Right forelimb (tissue), 1 donor: ENCODE results near the gene ARNT2.

Experiments used
- DNase-seq: peaks from one replicate; pipeline ENCODE4 v3.0.0-alpha.2; 2018

The ARNT2 gene

GRCh38 chr15:80411788-80412288 lies 7.7 kb downstream of the ARNT2 start:
- no peak for DNase-seq

- DNase-seq: no peak
Observed at GRCh38 chr15:80414546-80415357, 10.6 kb downstream of the ARNT2 start.

GRCh38 chr15:80415358-80415670 lies 11.1 kb downstream of the ARNT2 start:
- no peak for DNase-seq

- no peak for DNase-seq
Observed at GRCh38 chr15:80416702-80417101, 12.5 kb downstream of the ARNT2 start.

GRCh38 chr15:80418892-80419537 lies 14.8 kb downstream of the ARNT2 start:
- no peak for DNase-seq

GRCh38 chr15:80419546-80419945 lies 15.4 kb downstream of the ARNT2 start:
- DNase-seq: no peak

GRCh38 chr15:80420658-80421057 lies 16.5 kb downstream of the ARNT2 start:
- no peak for DNase-seq

- DNase-seq: no peak
Observed at GRCh38 chr15:80423215-80423614, 19.0 kb downstream of the ARNT2 start.

- DNase-seq: no peak
Observed at GRCh38 chr15:80424381-80424780, 20.2 kb downstream of the ARNT2 start.

GRCh38 chr15:80426316-80426715 lies 22.1 kb downstream of the ARNT2 start:
- DNase-seq: no peak

GRCh38 chr15:80429964-80430363 lies 25.8 kb downstream of the ARNT2 start:
- DNase-seq: no peak

- DNase-seq: no peak
Observed at GRCh38 chr15:80431635-80432344, 27.6 kb downstream of the ARNT2 start.

GRCh38 chr15:80432345-80432702 lies 28.1 kb downstream of the ARNT2 start:
- no peak for DNase-seq

GRCh38 chr15:80433836-80434235 lies 29.7 kb downstream of the ARNT2 start:
- no peak for DNase-seq

- no peak for DNase-seq
Observed at GRCh38 chr15:80434926-80435720, 30.9 kb downstream of the ARNT2 start.

GRCh38 chr15:80436511-80437307 lies 32.5 kb downstream of the ARNT2 start:
- DNase-seq: no peak

GRCh38 chr15:80437334-80437891 lies 33.2 kb downstream of the ARNT2 start:
- DNase-seq: no peak

- no peak for DNase-seq
Observed at GRCh38 chr15:80439140-80439539, 35.0 kb downstream of the ARNT2 start.

- no peak for DNase-seq
Observed at GRCh38 chr15:80440024-80440423, 35.8 kb downstream of the ARNT2 start.

- DNase-seq: no peak
Observed at GRCh38 chr15:80441041-80441440, 36.9 kb downstream of the ARNT2 start.

GRCh38 chr15:80441714-80442113 lies 37.5 kb downstream of the ARNT2 start:
- no peak for DNase-seq
